ENCODE results near the gene PPHLN1.

PPHLN1 gene

GRCh38 chr12:42442888-42443287, 116.9 kb downstream of the PPHLN1 start:
- H3K27me3 ChIP-seq (ENCODE audit: control insufficient read depth, insufficient read depth, low read length), result no peaks in the 10 kb centered on the region
- no peak overlapping the region for H3K4me3 ChIP-seq (ENCODE audit: low read depth, low read length)
- H3K9me3 ChIP-seq (ENCODE audit: control insufficient read depth, insufficient read depth, low read length), result no peaks in the 10 kb centered on the region
- no peak overlapping the region for H3K27ac ChIP-seq (ENCODE audit: low read depth, low read length)
- peaks cover 23% of the 10 kb centered on the region for H3K36me3 ChIP-seq (ENCODE audit: control insufficient read depth, insufficient read depth, low read length)
- H3K9ac ChIP-seq (ENCODE audit: low read depth, low read length), result no peak overlapping the region
- peaks cover 32% of the 10 kb centered on the region for H3K4me1 ChIP-seq (ENCODE audit: control insufficient read depth, insufficient read depth, low read length)

- Histone ChIP-seq H3K36me3 (ENCODE audit: control insufficient read depth, insufficient read depth, low read length) (peaks cover 23% of the 10 kb centered on the region), H3K9me3 (ENCODE audit: control insufficient read depth, insufficient read depth, low read length) (no peaks in the 10 kb centered on the region), H3K9ac (ENCODE audit: low read depth, low read length) (no peak overlapping the region), H3K27me3 (ENCODE audit: control insufficient read depth, insufficient read depth, low read length) (no peaks in the 10 kb centered on the region), H3K4me3 (ENCODE audit: low read depth, low read length) (no peak overlapping the region), H3K27ac (ENCODE audit: low read depth, low read length) (no peak overlapping the region), H3K4me1 (ENCODE audit: control insufficient read depth, insufficient read depth, low read length) (peaks cover 32% of the 10 kb centered on the region)
These were observed 118.4 kb downstream of the PPHLN1 start for GRCh38 chr12:42444192-42444943.

- H3K27ac ChIP-seq (ENCODE audit: low read depth, low read length), result no peak overlapping the region
- H3K4me3 ChIP-seq (ENCODE audit: low read depth, low read length), result no peak overlapping the region
- H3K36me3 ChIP-seq (ENCODE audit: control insufficient read depth, insufficient read depth, low read length), result peaks cover 23% of the 10 kb centered on the region
- no peaks in the 10 kb centered on the region for H3K9me3 ChIP-seq (ENCODE audit: control insufficient read depth, insufficient read depth, low read length)
- H3K27me3 ChIP-seq (ENCODE audit: control insufficient read depth, insufficient read depth, low read length), result no peaks in the 10 kb centered on the region
- peaks cover 39% of the 10 kb centered on the region for H3K4me1 ChIP-seq (ENCODE audit: control insufficient read depth, insufficient read depth, low read length)
- H3K9ac ChIP-seq (ENCODE audit: low read depth, low read length), result no peak overlapping the region
These were observed 119.9 kb downstream of the PPHLN1 start for GRCh38 chr12:42445891-42446290.

GRCh38 chr12:42446761-42447160, 120.8 kb downstream of the PPHLN1 start:
- Histone ChIP-seq H3K9ac (ENCODE audit: low read depth, low read length) (no peak overlapping the region), H3K4me3 (ENCODE audit: low read depth, low read length) (no peak overlapping the region), H3K36me3 (ENCODE audit: control insufficient read depth, insufficient read depth, low read length) (peaks cover 20% of the 10 kb centered on the region), H3K4me1 (ENCODE audit: control insufficient read depth, insufficient read depth, low read length) (peaks cover 40% of the 10 kb centered on the region), H3K27me3 (ENCODE audit: control insufficient read depth, insufficient read depth, low read length) (no peaks in the 10 kb centered on the region), H3K9me3 (ENCODE audit: control insufficient read depth, insufficient read depth, low read length) (no peaks in the 10 kb centered on the region), H3K27ac (ENCODE audit: low read depth, low read length) (peak overlapping the region; percentile 23)

DNA sequence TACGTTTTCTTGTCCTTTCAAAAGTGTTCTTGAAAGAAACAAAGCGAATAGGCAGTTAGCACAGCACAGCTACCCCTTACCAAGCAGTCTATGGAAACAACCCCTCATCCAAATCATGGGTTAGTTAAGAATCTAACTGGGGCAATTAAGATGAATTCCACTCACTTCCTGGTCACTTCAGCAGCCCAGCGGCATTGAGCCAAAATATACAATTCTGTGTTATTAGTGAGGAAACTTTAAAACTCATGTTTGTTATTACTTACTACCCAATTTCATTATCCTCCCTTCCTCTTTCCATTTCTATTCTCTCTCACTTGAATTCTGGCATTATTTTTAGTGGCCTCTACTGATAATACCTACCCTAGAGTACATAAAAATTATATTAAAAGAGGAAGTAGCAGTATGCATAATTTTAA, 121.4 kb downstream of the PPHLN1 start:
- H3K9me3 ChIP-seq (ENCODE audit: control insufficient read depth, insufficient read depth, low read length), result no peaks in the 10 kb centered on the region
- peaks cover 34% of the 10 kb centered on the region for H3K4me1 ChIP-seq (ENCODE audit: control insufficient read depth, insufficient read depth, low read length)
- peak overlapping the region; percentile 26 for H3K27ac ChIP-seq (ENCODE audit: low read depth, low read length)
- peaks cover 16% of the 10 kb centered on the region for H3K36me3 ChIP-seq (ENCODE audit: control insufficient read depth, insufficient read depth, low read length)
- no peak overlapping the region for H3K4me3 ChIP-seq (ENCODE audit: low read depth, low read length)
- no peak overlapping the region for H3K9ac ChIP-seq (ENCODE audit: low read depth, low read length)
- no peaks in the 10 kb centered on the region for H3K27me3 ChIP-seq (ENCODE audit: control insufficient read depth, insufficient read depth, low read length)

- Histone ChIP-seq H3K9me3 (ENCODE audit: control insufficient read depth, insufficient read depth, low read length) (no peaks in the 10 kb centered on the region), H3K4me3 (ENCODE audit: low read depth, low read length) (no peak overlapping the region), H3K27ac (ENCODE audit: low read depth, low read length) (no peak overlapping the region), H3K36me3 (ENCODE audit: control insufficient read depth, insufficient read depth, low read length) (peaks cover 16% of the 10 kb centered on the region), H3K4me1 (ENCODE audit: control insufficient read depth, insufficient read depth, low read length) (peaks cover 22% of the 10 kb centered on the region), H3K9ac (ENCODE audit: low read depth, low read length) (no peak overlapping the region), H3K27me3 (ENCODE audit: control insufficient read depth, insufficient read depth, low read length) (no peaks in the 10 kb centered on the region)
These were observed 122.9 kb downstream of the PPHLN1 start for GRCh38 chr12:42448841-42449240.

- H3K36me3 ChIP-seq (ENCODE audit: control insufficient read depth, insufficient read depth, low read length), result peaks cover 14% of the 10 kb centered on the region
- H3K9me3 ChIP-seq (ENCODE audit: control insufficient read depth, insufficient read depth, low read length), result no peaks in the 10 kb centered on the region
- H3K9ac ChIP-seq (ENCODE audit: low read depth, low read length), result no peak overlapping the region
- peaks cover 22% of the 10 kb centered on the region for H3K4me1 ChIP-seq (ENCODE audit: control insufficient read depth, insufficient read depth, low read length)
- H3K27me3 ChIP-seq (ENCODE audit: control insufficient read depth, insufficient read depth, low read length), result no peaks in the 10 kb centered on the region
- H3K4me3 ChIP-seq (ENCODE audit: low read depth, low read length), result no peak overlapping the region
- no peak overlapping the region for H3K27ac ChIP-seq (ENCODE audit: low read depth, low read length)
These were observed 124.3 kb downstream of the PPHLN1 start for GRCh38 chr12:42450248-42450647.

DNA sequence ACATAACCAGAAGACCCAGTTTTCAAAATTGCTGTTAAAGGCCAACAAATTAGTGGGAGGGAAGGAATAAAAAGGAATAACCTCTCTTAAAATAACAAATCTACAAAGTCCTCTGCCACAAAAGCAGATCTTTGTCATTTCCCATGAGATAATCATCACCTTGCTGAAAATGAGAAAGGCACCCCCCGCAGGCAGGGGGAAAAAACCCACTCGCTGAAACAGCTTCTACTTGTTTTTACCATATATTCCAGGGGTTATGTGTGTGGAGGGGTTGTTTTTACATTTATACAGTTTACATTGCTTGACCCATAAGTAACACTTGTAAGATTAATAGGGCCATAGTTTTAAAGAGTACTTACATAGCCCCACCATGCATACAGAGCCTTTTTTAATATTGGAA, 132.6 kb downstream of the PPHLN1 start:
- H3K4me3 ChIP-seq (ENCODE audit: low read depth, low read length), result no peak overlapping the region
- no peak overlapping the region for H3K9ac ChIP-seq (ENCODE audit: low read depth, low read length)
- no peaks in the 10 kb centered on the region for H3K27me3 ChIP-seq (ENCODE audit: control insufficient read depth, insufficient read depth, low read length)
- H3K27ac ChIP-seq (ENCODE audit: low read depth, low read length), result no peak overlapping the region
- H3K36me3 ChIP-seq (ENCODE audit: control insufficient read depth, insufficient read depth, low read length), result peaks cover 58% of the 10 kb centered on the region
- no peaks in the 10 kb centered on the region for H3K9me3 ChIP-seq (ENCODE audit: control insufficient read depth, insufficient read depth, low read length)
- peaks cover 34% of the 10 kb centered on the region for H3K4me1 ChIP-seq (ENCODE audit: control insufficient read depth, insufficient read depth, low read length)

- H3K27me3 ChIP-seq (ENCODE audit: control insufficient read depth, insufficient read depth, low read length), result no peaks in the 10 kb centered on the region
- peak overlapping the region; percentile 51 for H3K27ac ChIP-seq (ENCODE audit: low read depth, low read length)
- H3K4me3 ChIP-seq (ENCODE audit: low read depth, low read length), result no peak overlapping the region
- H3K9ac ChIP-seq (ENCODE audit: low read depth, low read length), result no peak overlapping the region
- H3K9me3 ChIP-seq (ENCODE audit: control insufficient read depth, insufficient read depth, low read length), result no peaks in the 10 kb centered on the region
- peaks cover 67% of the 10 kb centered on the region for H3K36me3 ChIP-seq (ENCODE audit: control insufficient read depth, insufficient read depth, low read length)
- peaks cover 34% of the 10 kb centered on the region for H3K4me1 ChIP-seq (ENCODE audit: control insufficient read depth, insufficient read depth, low read length)
These were observed 133.4 kb downstream of the PPHLN1 start for GRCh38 chr12:42459336-42459847.

GRCh38 chr12:42462486-42462885, 136.5 kb downstream of the PPHLN1 start:
- Histone ChIP-seq H3K4me3 (ENCODE audit: low read depth, low read length) (no peak overlapping the region), H3K9ac (ENCODE audit: low read depth, low read length) (no peak overlapping the region), H3K36me3 (ENCODE audit: control insufficient read depth, insufficient read depth, low read length) (peaks cover 87% of the 10 kb centered on the region), H3K9me3 (ENCODE audit: control insufficient read depth, insufficient read depth, low read length) (no peaks in the 10 kb centered on the region), H3K4me1 (ENCODE audit: control insufficient read depth, insufficient read depth, low read length) (peaks cover 33% of the 10 kb centered on the region), H3K27ac (ENCODE audit: low read depth, low read length) (no peak overlapping the region), H3K27me3 (ENCODE audit: control insufficient read depth, insufficient read depth, low read length) (no peaks in the 10 kb centered on the region)

- Histone ChIP-seq H3K9me3 (ENCODE audit: control insufficient read depth, insufficient read depth, low read length) (no peaks in the 10 kb centered on the region), H3K4me3 (ENCODE audit: low read depth, low read length) (no peak overlapping the region), H3K4me1 (ENCODE audit: control insufficient read depth, insufficient read depth, low read length) (peaks cover 21% of the 10 kb centered on the region), H3K36me3 (ENCODE audit: control insufficient read depth, insufficient read depth, low read length) (peaks cover 87% of the 10 kb centered on the region), H3K27ac (ENCODE audit: low read depth, low read length) (no peak overlapping the region), H3K27me3 (ENCODE audit: control insufficient read depth, insufficient read depth, low read length) (no peaks in the 10 kb centered on the region), H3K9ac (ENCODE audit: low read depth, low read length) (no peak overlapping the region)
These were observed 137.7 kb downstream of the PPHLN1 start for GRCh38 chr12:42463671-42464070.
